Parathyroid adenoma (tissue), 2 donors: ENCODE data around the gene MGAT4D.

Experiments
- H2AFZ ChIP-seq: fragments of 300-600 bp; sonication (generic); one replicate; pipeline ENCODE4 v1.7.0; 2017; ENCODE audit warnings: antibody characterized with exemption, mild to moderate bottlenecking
- H3K27ac ChIP-seq: fragments of 300-600 bp; sonication (generic); one replicate; pipeline ENCODE4 v1.7.0; 2017
- H3K27me3 ChIP-seq: fragments of 300-600 bp; sonication (generic); one replicate; pipeline ENCODE4 v1.7.0; 2017; ENCODE audit warnings: low read length; ENCODE audit not compliant: control insufficient read depth, insufficient read depth
- H3K36me3 ChIP-seq: fragments of 300-600 bp; sonication (generic); one replicate; pipeline ENCODE4 v1.7.0; 2017; ENCODE audit warnings: low read length; ENCODE audit not compliant: control insufficient read depth, insufficient read depth
- H3K4me1 ChIP-seq: fragments of 300-600 bp; sonication (generic); one replicate; pipeline ENCODE4 v1.7.0; 2017; ENCODE audit warnings: control low read depth
- H3K4me2 ChIP-seq: fragments of 300-600 bp; sonication (generic); one replicate; pipeline ENCODE4 v1.7.0; 2017; ENCODE audit warnings: low read length
- H3K4me3 ChIP-seq: fragments of 300-600 bp; sonication (generic); one replicate; pipeline ENCODE4 v1.7.0; 2017; ENCODE audit warnings: low read depth, low read length
- H3K79me2 ChIP-seq: fragments of 300-600 bp; sonication (generic); one replicate; pipeline ENCODE4 v1.7.0; 2017; ENCODE audit warnings: control low read depth
- H3K9ac ChIP-seq: fragments of 300-600 bp; sonication (generic); one replicate; pipeline ENCODE4 v1.7.0; 2017; ENCODE audit warnings: mild to moderate bottlenecking
- H3K9me3 ChIP-seq: fragments of 300-600 bp; sonication (generic); one replicate; pipeline ENCODE4 v1.7.0; 2017; ENCODE audit warnings: low read length; ENCODE audit not compliant: control insufficient read depth
- TF ChIP-seq, protein P1 (sequence below): fragments of 300-600 bp; sonication (generic); IDR thresholded peaks from one replicate; pipeline ENCODE4 v1.7.0; 2017; ENCODE audit warnings: antibody characterized with exemption, mild to moderate bottlenecking
- donor health status: primary hyperparathyroidism.

Gene MGAT4D

GRCh38 chr4:140466146-140466545, 31.9 kb downstream of the MGAT4D start:
- TF ChIP-seq, protein P1, sequence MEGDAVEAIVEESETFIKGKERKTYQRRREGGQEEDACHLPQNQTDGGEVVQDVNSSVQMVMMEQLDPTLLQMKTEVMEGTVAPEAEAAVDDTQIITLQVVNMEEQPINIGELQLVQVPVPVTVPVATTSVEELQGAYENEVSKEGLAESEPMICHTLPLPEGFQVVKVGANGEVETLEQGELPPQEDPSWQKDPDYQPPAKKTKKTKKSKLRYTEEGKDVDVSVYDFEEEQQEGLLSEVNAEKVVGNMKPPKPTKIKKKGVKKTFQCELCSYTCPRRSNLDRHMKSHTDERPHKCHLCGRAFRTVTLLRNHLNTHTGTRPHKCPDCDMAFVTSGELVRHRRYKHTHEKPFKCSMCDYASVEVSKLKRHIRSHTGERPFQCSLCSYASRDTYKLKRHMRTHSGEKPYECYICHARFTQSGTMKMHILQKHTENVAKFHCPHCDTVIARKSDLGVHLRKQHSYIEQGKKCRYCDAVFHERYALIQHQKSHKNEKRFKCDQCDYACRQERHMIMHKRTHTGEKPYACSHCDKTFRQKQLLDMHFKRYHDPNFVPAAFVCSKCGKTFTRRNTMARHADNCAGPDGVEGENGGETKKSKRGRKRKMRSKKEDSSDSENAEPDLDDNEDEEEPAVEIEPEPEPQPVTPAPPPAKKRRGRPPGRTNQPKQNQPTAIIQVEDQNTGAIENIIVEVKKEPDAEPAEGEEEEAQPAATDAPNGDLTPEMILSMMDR = no peak
- Histone ChIP-seq H3K4me1 (no peaks in the 10 kb centered on the region), H3K4me3 (no peak overlapping the region), H3K9ac (no peak overlapping the region), H3K9me3 (no peaks in the 10 kb centered on the region), H3K4me2 (no peak overlapping the region), H3K36me3 (no peaks in the 10 kb centered on the region), H3K79me2 (no peaks in the 10 kb centered on the region), H3K27me3 (no peaks in the 10 kb centered on the region), H2AFZ (no peak overlapping the region), H3K27ac (no peak overlapping the region)

DNA sequence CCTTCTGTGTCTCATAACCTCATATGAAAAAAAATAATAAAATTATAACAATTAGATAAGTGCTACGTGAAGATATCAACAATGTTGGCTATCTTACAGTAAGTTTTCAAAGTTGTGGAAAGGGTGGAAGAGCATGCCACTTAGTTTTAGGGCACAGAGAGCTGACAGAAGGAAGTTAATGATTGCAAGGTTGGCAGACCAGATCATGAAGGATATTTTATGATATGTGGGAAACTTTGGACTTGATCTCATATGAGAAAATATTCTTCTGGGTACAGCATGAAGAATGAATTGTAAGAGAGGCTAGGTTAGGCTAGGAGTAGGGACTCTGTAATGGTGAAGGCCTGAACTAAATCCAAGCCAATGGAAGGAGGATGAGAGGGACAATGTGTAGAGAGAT, 34.5 kb downstream of the MGAT4D start:
- Histone ChIP-seq H3K27me3 (no peaks in the 10 kb centered on the region), H3K9me3 (no peaks in the 10 kb centered on the region), H3K4me1 (no peaks in the 10 kb centered on the region), H3K27ac (no peak overlapping the region), H3K9ac (no peak overlapping the region), H3K4me3 (no peak overlapping the region), H3K79me2 (no peaks in the 10 kb centered on the region), H3K36me3 (no peaks in the 10 kb centered on the region), H2AFZ (no peak overlapping the region), H3K4me2 (no peak overlapping the region)
- TF ChIP-seq, protein P1 = no peak

DNA sequence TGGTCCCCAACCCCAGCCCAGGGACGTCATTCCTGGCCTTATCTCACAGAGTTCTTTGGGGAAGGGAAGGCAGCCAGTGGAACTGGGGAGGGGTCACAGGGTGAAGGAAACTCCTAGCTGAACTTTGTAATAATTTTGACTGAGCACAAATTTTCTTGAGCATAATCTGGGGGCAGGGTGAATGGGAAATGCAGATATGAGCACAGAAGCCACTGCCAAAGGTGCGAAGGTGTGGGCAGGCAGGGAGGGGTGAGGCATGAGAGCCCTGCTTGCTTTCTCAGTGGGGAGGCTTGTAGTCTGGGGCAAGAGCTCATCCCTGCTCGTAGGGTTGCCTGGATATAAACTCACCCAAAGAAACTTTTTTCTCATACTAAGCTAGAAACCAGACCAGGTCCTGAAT, 34.9 kb downstream of the MGAT4D start:
- Histone ChIP-seq H3K9ac (no peak overlapping the region), H3K4me1 (no peaks in the 10 kb centered on the region), H3K27me3 (no peaks in the 10 kb centered on the region), H3K4me3 (no peak overlapping the region), H3K27ac (no peak overlapping the region), H2AFZ (no peak overlapping the region), H3K9me3 (no peaks in the 10 kb centered on the region), H3K36me3 (no peaks in the 10 kb centered on the region), H3K79me2 (no peaks in the 10 kb centered on the region), H3K4me2 (no peak overlapping the region)
- TF ChIP-seq, protein P1 = no peak

GRCh38 chr4:140450352-140450751, 47.7 kb downstream of the MGAT4D start:
- TF ChIP-seq, protein P1 = no peak
- H3K9me3 ChIP-seq = no peaks in the 10 kb centered on the region
- H3K27ac ChIP-seq = no peak overlapping the region
- no peak overlapping the region for H3K4me3 ChIP-seq
- H3K9ac ChIP-seq = no peak overlapping the region
- no peak overlapping the region for H3K4me2 ChIP-seq
- H2AFZ ChIP-seq = no peak overlapping the region
- H3K27me3 ChIP-seq = no peaks in the 10 kb centered on the region
- no peaks in the 10 kb centered on the region for H3K4me1 ChIP-seq
- H3K79me2 ChIP-seq = no peaks in the 10 kb centered on the region
- no peaks in the 10 kb centered on the region for H3K36me3 ChIP-seq

DNA sequence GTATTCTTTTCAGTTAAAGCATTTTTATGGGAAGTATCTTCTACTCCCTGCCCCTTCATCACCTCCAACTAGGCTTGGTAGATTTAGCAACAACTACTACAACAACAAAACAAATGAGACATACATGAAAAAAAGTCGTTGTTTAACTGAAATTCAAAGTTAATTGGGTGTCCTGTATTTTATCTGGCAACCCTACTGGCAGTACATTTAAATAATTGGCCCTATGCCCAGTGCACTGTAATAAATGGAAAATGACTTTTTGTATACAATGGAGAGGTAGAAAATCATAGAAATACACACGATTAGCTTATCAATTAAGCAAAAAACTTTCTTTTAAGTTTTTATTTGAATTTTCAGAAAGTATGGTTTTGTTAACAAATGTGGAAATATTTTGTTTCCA, 49.3 kb downstream of the MGAT4D start:
- TF ChIP-seq, protein P1 = no peak

More for the DNA sequence above, 49.3 kb downstream of the MGAT4D start:
- Histone ChIP-seq H3K79me2 (no peaks in the 10 kb centered on the region), H3K9ac (no peak overlapping the region), H3K27me3 (no peaks in the 10 kb centered on the region), H3K4me3 (no peak overlapping the region), H3K4me2 (no peak overlapping the region), H3K27ac (no peak overlapping the region), H3K36me3 (no peaks in the 10 kb centered on the region), H3K4me1 (no peaks in the 10 kb centered on the region), H3K9me3 (no peaks in the 10 kb centered on the region), H2AFZ (no peak overlapping the region)
